ENCODE measurements around the gene GAD2. TPM values are rescaled to one million over a fixed set of nuclear protein-coding genes. Genes with fewer than 3 reads are reported as not detected.

GAD2 gene
- total RNA-seq (not detected), total RNA-seq (0 to 0.10 (median 0) reads per million in 29 experiments)
- total RNA-seq (2013), result not detected

- ChIA-PET CTCF (no interaction called here), POLR2A (no interaction called here)
- Mint-ChIP-seq H3K4me1 (peaks cover 39 to 41% (median 41%) of the 10 kb centered on the region in 3 donors), H3K27ac (no peak within 1 kb of the TSS), H3K36me3 (no peaks in the 10 kb centered on the region), H3K9me3 (no peaks in the 10 kb centered on the region), H3K4me3 (peak within 1 kb of the TSS; percentile 50 to 83 (median 63)), H3K27me3 (peaks cover 80 to 89% of the 10 kb centered on the region in 2 donors)
- Histone ChIP-seq H3K9me3 (no peaks in the 10 kb centered on the region), H3K27me3 (replicated peaks in 1 of 2; ENCODE audit: control insufficient read depth in 2 of 2, extremely low read depth in 1 of 2, insufficient read depth in 2 of 2, low read length in 1 of 2) (peaks cover 26 to 68% of the 10 kb centered on the region in 2 experiments), H3K4me1 (ENCODE audit: control insufficient read depth in 1 of 2, extremely low read depth in 1 of 2, insufficient read depth in 2 of 2, low read length in 2 of 2) (peaks cover 2 to 27% of the 10 kb centered on the region in 2 experiments), H3K36me3 (ENCODE audit: control insufficient read depth in 2 of 2, extremely low read depth in 1 of 2, insufficient read depth in 1 of 2, low read length in 1 of 2) (no peaks in the 10 kb centered on the region), H3K27ac (ENCODE audit: low read length) (no peak within 1 kb of the TSS), H3K4me3 (ENCODE audit: control insufficient read depth in 1 of 2, extremely low read depth in 1 of 2, low read length in 1 of 2) (peak within 1 kb of the TSS in 1 of 2 donors; percentile 62)
- 4% methylated on average over 53 of the region's 60 CpGs for WGBS (ENCODE audit: insufficient coverage)
- no peak for DNase-seq
- no peak for ATAC-seq (replicated peaks in 1 of 4)
These were observed at the start of gene GAD2 for GRCh38 chr10:26216585-26217395. TSS of gene GAD2 (plus strand) at chr10:26216774. CDS start at chr10:26216810, 36 bp downstream.

GRCh38 chr10:26169466-26169865 lies 47.1 kb upstream of the GAD2 start:
- ChIA-PET CTCF (no interaction called here), POLR2A (no interaction called here)
- Histone ChIP-seq H3K4me3 (ENCODE audit: control insufficient read depth in 1 of 2, extremely low read depth in 1 of 2, low read length in 1 of 2) (no peak overlapping the region), H3K27me3 (replicated peaks in 1 of 2; ENCODE audit: control insufficient read depth in 2 of 2, extremely low read depth in 1 of 2, insufficient read depth in 2 of 2, low read length in 1 of 2) (peaks cover 2 to 4% of the 10 kb centered on the region in 2 experiments), H3K36me3 (ENCODE audit: control insufficient read depth in 2 of 2, extremely low read depth in 1 of 2, insufficient read depth in 1 of 2, low read length in 1 of 2) (no peaks in the 10 kb centered on the region), H3K4me1 (ENCODE audit: control insufficient read depth in 1 of 2, extremely low read depth in 1 of 2, insufficient read depth in 2 of 2, low read length in 2 of 2) (no peaks in the 10 kb centered on the region), H3K27ac (ENCODE audit: low read length) (no peak overlapping the region), H3K9me3 (no peaks in the 10 kb centered on the region)
- 64% methylated on average over 2 of the region's 2 CpGs for WGBS (ENCODE audit: insufficient coverage)
- no peaks in the 10 kb centered on the region for H3K4me1 Mint-ChIP-seq
- no peaks in the 10 kb centered on the region for H3K36me3 Mint-ChIP-seq
- no peaks in the 10 kb centered on the region for H3K9me3 Mint-ChIP-seq
- DNase-seq (no peak), ATAC-seq (replicated peaks in 1 of 4) (no peak)
- H3K4me3 Mint-ChIP-seq, result no peak overlapping the region
- H3K27me3 Mint-ChIP-seq, result peaks cover 15 to 34% of the 10 kb centered on the region in 2 donors
- no peak overlapping the region for H3K27ac Mint-ChIP-seq

GRCh38 chr10:26172131-26172530 lies 44.4 kb upstream of the GAD2 start:
- peaks cover 0 to 4% of the 10 kb centered on the region in 2 experiments for H3K27me3 ChIP-seq (replicated peaks in 1 of 2; ENCODE audit: control insufficient read depth in 2 of 2, extremely low read depth in 1 of 2, insufficient read depth in 2 of 2, low read length in 1 of 2)
- Mint-ChIP-seq H3K9me3 (no peaks in the 10 kb centered on the region), H3K4me1 (no peaks in the 10 kb centered on the region), H3K4me3 (no peak overlapping the region), H3K36me3 (no peaks in the 10 kb centered on the region), H3K27ac (no peak overlapping the region), H3K27me3 (peaks cover 21 to 36% of the 10 kb centered on the region in 2 donors)
- WGBS (ENCODE audit: insufficient coverage), result 100% methylated on average over 2 of the region's 7 CpGs
- no peaks in the 10 kb centered on the region for H3K4me1 ChIP-seq (ENCODE audit: control insufficient read depth in 1 of 2, extremely low read depth in 1 of 2, insufficient read depth in 2 of 2, low read length in 2 of 2)
- DNase-seq (no peak), ATAC-seq (replicated peaks in 1 of 4) (no peak)
- H3K4me3 ChIP-seq (ENCODE audit: control insufficient read depth in 1 of 2, extremely low read depth in 1 of 2, low read length in 1 of 2), result no peak overlapping the region
- ChIA-PET CTCF (no interaction called here), POLR2A (no interaction called here)
- no peaks in the 10 kb centered on the region for H3K9me3 ChIP-seq
- H3K27ac ChIP-seq (ENCODE audit: low read length), result no peak overlapping the region
- H3K36me3 ChIP-seq (ENCODE audit: control insufficient read depth in 2 of 2, extremely low read depth in 1 of 2, insufficient read depth in 1 of 2, low read length in 1 of 2), result no peaks in the 10 kb centered on the region

GRCh38 chr10:26173837-26174236 lies 42.7 kb upstream of the GAD2 start:
- CTCF ChIA-PET, result no interaction called here
- no peaks in the 10 kb centered on the region for H3K9me3 Mint-ChIP-seq

GRCh38 chr10:26177341-26177740 lies 39.2 kb upstream of the GAD2 start:
- peaks cover 21% of the 10 kb centered on the region in 2 donors for H3K27me3 Mint-ChIP-seq
- ATAC-seq (replicated peaks in 1 of 4) (no peak), DNase-seq (no peak)
- no peak overlapping the region for H3K4me3 Mint-ChIP-seq
- no peaks in the 10 kb centered on the region for H3K36me3 ChIP-seq (ENCODE audit: control insufficient read depth in 2 of 2, extremely low read depth in 1 of 2, insufficient read depth in 1 of 2, low read length in 1 of 2)
- peaks cover 0 to 4% of the 10 kb centered on the region in 2 experiments for H3K27me3 ChIP-seq (replicated peaks in 1 of 2; ENCODE audit: control insufficient read depth in 2 of 2, extremely low read depth in 1 of 2, insufficient read depth in 2 of 2, low read length in 1 of 2)
- no peaks in the 10 kb centered on the region for H3K4me1 Mint-ChIP-seq
- no peaks in the 10 kb centered on the region for H3K9me3 ChIP-seq
- H3K36me3 Mint-ChIP-seq, result no peaks in the 10 kb centered on the region
- no peak overlapping the region for H3K27ac ChIP-seq (ENCODE audit: low read length)
- POLR2A ChIA-PET, result no interaction called here
- no peak overlapping the region for H3K4me3 ChIP-seq (ENCODE audit: control insufficient read depth in 1 of 2, extremely low read depth in 1 of 2, low read length in 1 of 2)
- no peaks in the 10 kb centered on the region for H3K9me3 Mint-ChIP-seq
- no peaks in the 10 kb centered on the region for H3K4me1 ChIP-seq (ENCODE audit: control insufficient read depth in 1 of 2, extremely low read depth in 1 of 2, insufficient read depth in 2 of 2, low read length in 2 of 2)
- WGBS (ENCODE audit: insufficient coverage), result 63% methylated on average over 4 of the region's 4 CpGs
- H3K27ac Mint-ChIP-seq, result no peak overlapping the region
- CTCF ChIA-PET, result no interaction called here

More at GRCh38 chr10:26173837-26174236, 42.7 kb upstream of the GAD2 start:
- Histone ChIP-seq H3K27ac (ENCODE audit: low read length) (no peak overlapping the region), H3K4me3 (ENCODE audit: control insufficient read depth in 1 of 2, extremely low read depth in 1 of 2, low read length in 1 of 2) (no peak overlapping the region), H3K4me1 (ENCODE audit: control insufficient read depth in 1 of 2, extremely low read depth in 1 of 2, insufficient read depth in 2 of 2, low read length in 2 of 2) (no peaks in the 10 kb centered on the region), H3K9me3 (no peaks in the 10 kb centered on the region), H3K36me3 (ENCODE audit: control insufficient read depth in 2 of 2, extremely low read depth in 1 of 2, insufficient read depth in 1 of 2, low read length in 1 of 2) (no peaks in the 10 kb centered on the region), H3K27me3 (replicated peaks in 1 of 2; ENCODE audit: control insufficient read depth in 2 of 2, extremely low read depth in 1 of 2, insufficient read depth in 2 of 2, low read length in 1 of 2) (peaks cover 0 to 8% of the 10 kb centered on the region in 2 experiments)
- POLR2A ChIA-PET, result no interaction called here
- no CpG with 5 or more reads among the region's 2 CpGs for WGBS (ENCODE audit: insufficient coverage)
- no peak overlapping the region for H3K4me3 Mint-ChIP-seq
- no peaks in the 10 kb centered on the region for H3K36me3 Mint-ChIP-seq
- no peak for ATAC-seq (replicated peaks in 1 of 4)
- no peak for DNase-seq
- H3K27ac Mint-ChIP-seq, result no peak overlapping the region
- H3K27me3 Mint-ChIP-seq, result peaks cover 27 to 35% of the 10 kb centered on the region in 2 donors
- H3K4me1 Mint-ChIP-seq, result no peaks in the 10 kb centered on the region

- DNase-seq (no peak), ATAC-seq (replicated peaks in 1 of 4) (no peak)
- no peaks in the 10 kb centered on the region for H3K9me3 ChIP-seq
- H3K4me3 Mint-ChIP-seq, result no peak overlapping the region
- peaks cover 0 to 5% (median 0%) of the 10 kb centered on the region in 3 donors for H3K9me3 Mint-ChIP-seq
- no peaks in the 10 kb centered on the region for H3K36me3 ChIP-seq (ENCODE audit: control insufficient read depth in 2 of 2, extremely low read depth in 1 of 2, insufficient read depth in 1 of 2, low read length in 1 of 2)
- CTCF ChIA-PET, result no interaction called here
- peaks cover 6 to 8% of the 10 kb centered on the region in 2 donors for H3K27me3 Mint-ChIP-seq
- H3K4me3 ChIP-seq (ENCODE audit: control insufficient read depth in 1 of 2, extremely low read depth in 1 of 2, low read length in 1 of 2), result no peak overlapping the region
- H3K36me3 Mint-ChIP-seq, result no peaks in the 10 kb centered on the region
- H3K27ac ChIP-seq (ENCODE audit: low read length), result no peak overlapping the region
- H3K4me1 Mint-ChIP-seq, result peaks cover 0 to 6% (median 3%) of the 10 kb centered on the region in 3 donors
- 74% methylated on average over 4 of the region's 5 CpGs for WGBS (ENCODE audit: insufficient coverage)
- peaks cover 0 to 5% of the 10 kb centered on the region in 2 experiments for H3K27me3 ChIP-seq (replicated peaks in 1 of 2; ENCODE audit: control insufficient read depth in 2 of 2, extremely low read depth in 1 of 2, insufficient read depth in 2 of 2, low read length in 1 of 2)
- no peaks in the 10 kb centered on the region for H3K4me1 ChIP-seq (ENCODE audit: control insufficient read depth in 1 of 2, extremely low read depth in 1 of 2, insufficient read depth in 2 of 2, low read length in 2 of 2)
- no peak overlapping the region for H3K27ac Mint-ChIP-seq
- POLR2A ChIA-PET, result no interaction called here
These were observed 22.3 kb upstream of the GAD2 start for GRCh38 chr10:26194275-26194674.
